GM12872 (cell line): Measurements from ENCODE around the gene JARID2.

Source experiments
- TF ChIP-seq, protein P1 (sequence below): IDR thresholded peaks from 3 replicates; pipeline ENCODE4 v1.5.1; 2011; ENCODE audit warnings: low read depth, mild to moderate bottlenecking, low read length, moderate library complexity; ENCODE audit not compliant: insufficient read depth

The JARID2 gene

DNA sequence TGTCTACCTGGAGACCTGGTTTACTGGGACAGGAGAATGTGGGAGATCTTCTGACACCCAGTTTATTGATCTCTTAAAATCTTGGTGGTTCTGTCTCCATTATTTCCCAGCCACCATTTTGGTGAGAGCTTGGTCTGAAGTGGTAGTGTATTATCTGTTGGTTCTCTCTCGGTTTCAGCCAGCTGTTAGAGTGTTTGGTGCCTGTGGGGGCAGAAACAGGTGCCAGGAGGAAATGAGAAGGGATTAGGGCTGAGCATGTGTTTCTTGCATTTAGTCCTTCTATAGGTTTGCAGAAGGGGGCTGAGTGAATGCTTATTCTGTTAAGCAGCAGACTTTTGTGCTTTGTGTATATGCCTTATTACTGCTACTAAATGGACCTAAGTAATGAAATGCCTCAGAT, 9.6 kb downstream of the JARID2 start:
- TF ChIP-seq, protein P1, sequence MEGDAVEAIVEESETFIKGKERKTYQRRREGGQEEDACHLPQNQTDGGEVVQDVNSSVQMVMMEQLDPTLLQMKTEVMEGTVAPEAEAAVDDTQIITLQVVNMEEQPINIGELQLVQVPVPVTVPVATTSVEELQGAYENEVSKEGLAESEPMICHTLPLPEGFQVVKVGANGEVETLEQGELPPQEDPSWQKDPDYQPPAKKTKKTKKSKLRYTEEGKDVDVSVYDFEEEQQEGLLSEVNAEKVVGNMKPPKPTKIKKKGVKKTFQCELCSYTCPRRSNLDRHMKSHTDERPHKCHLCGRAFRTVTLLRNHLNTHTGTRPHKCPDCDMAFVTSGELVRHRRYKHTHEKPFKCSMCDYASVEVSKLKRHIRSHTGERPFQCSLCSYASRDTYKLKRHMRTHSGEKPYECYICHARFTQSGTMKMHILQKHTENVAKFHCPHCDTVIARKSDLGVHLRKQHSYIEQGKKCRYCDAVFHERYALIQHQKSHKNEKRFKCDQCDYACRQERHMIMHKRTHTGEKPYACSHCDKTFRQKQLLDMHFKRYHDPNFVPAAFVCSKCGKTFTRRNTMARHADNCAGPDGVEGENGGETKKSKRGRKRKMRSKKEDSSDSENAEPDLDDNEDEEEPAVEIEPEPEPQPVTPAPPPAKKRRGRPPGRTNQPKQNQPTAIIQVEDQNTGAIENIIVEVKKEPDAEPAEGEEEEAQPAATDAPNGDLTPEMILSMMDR: no peak

DNA sequence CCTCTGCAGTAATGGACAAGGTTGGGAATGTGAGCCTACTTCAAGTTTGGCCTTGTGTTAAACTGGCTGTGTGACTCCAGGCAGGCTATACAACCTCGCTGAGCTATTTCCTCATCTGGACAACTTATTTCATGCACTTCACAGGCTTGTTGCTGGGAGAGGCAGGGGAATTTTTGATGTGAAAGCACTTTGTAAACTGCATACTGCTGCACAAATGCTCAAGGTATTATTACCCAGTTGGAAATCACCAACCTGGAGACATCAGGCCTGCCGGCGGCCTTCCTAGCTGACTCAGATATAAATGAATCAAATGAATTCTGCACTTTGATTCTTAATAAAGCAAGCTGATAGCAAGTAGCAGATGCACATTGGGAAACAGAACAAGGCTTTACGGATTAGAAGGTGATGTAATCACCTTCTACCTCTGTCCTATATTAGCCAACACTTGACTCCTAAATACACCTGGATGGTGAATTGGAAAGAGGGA, 10.1 kb downstream of the JARID2 start:
- TF ChIP-seq, protein P1: no peak

- TF ChIP-seq, protein P1: no peak
Observed at GRCh38 chr6:15256538-15257271, 10.8 kb downstream of the JARID2 start.

GRCh38 chr6:15257357-15258132, 11.7 kb downstream of the JARID2 start:
- TF ChIP-seq, protein P1: no peak

- TF ChIP-seq, protein P1: no peak
Observed at GRCh38 chr6:15259766-15260098, 13.9 kb downstream of the JARID2 start.

DNA sequence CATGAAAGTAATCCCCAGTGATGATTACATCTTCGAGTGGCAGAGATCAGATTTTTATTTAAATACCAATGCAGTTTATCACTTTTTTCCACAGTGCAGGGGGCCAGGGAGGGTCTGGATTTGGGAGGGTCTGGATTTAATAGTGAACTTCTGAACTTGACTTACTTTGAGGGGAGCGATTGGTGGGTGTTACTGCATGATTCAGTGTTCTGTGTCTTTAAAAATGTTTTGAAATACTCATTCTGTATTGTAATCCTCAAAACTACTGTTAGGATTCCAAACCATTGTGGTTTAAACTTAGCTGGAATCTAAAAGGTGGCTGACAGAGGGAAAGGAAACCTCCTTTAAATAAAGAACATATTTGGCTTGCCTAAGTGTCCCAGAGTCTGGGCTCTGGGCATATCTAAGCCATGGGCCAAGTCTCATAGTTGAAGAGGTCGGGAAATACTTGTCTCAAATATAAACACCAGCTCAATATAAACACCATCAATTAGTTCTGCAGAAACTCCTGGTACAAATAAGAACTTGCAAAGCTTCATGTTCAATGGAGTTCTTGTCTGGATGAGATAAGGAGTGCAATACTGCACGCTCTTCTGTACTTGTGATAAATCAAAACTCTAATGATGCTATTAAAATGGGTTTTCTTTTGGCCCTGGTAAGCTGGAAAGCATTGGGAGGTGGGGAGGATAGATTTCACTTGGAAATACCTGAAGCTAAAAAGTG, 14.4 kb downstream of the JARID2 start:
- TF ChIP-seq, protein P1: no peak

GRCh38 chr6:15263780-15264374, 18.0 kb downstream of the JARID2 start:
- TF ChIP-seq, protein P1: no peak
